K562 (cell line): ENCODE measurements around the gene PRR35. TPM values are rescaled to one million over a fixed set of nuclear protein-coding genes. Genes with fewer than 3 reads are reported as not detected.

Experiments used
- BHLHE40 ChIP-seq: IDR thresholded peaks from 2 replicates; pipeline ENCODE4 v1.6.1; 2011; ENCODE audit warnings: low read length, improper control_type of control experiment
- CCNT2 ChIP-seq: IDR thresholded peaks from 2 replicates; pipeline ENCODE4 v1.6.1; 2011; ENCODE audit warnings: borderline replicate concordance, low read depth, mild to moderate bottlenecking, moderate library complexity, mixed read lengths, low read length; ENCODE audit not compliant: insufficient read length; ENCODE audit errors: extremely low read depth
- E2F3 ChIP-seq: fragments of 250-450 bp; sonication (Bioruptor Pico); IDR thresholded peaks from 2 replicates; pipeline ENCODE4 v1.4.0; 2020; ENCODE audit warnings: mild to moderate bottlenecking
- E4F1 ChIP-seq: fragments of 250-450 bp; sonication (Bioruptor Pico); IDR thresholded peaks from 2 replicates; pipeline ENCODE4 v1.5.0; 2021; ENCODE audit warnings: mild to moderate bottlenecking, borderline replicate concordance
- ELK1 ChIP-seq: sonication (generic); formaldehyde crosslinking; IDR thresholded peaks from 2 replicates; pipeline ENCODE4 v1.8.1; 2022; ENCODE audit warnings: missing genetic modification reagents
- GABPA ChIP-seq: fragments of 200-800 bp; sonication (Bioruptor generic); conservative IDR thresholded peaks from 2 replicates; pipeline ENCODE4 v1.6.1; 2016; ENCODE audit warnings: low read depth, missing genetic modification characterization, missing compliant biosample characterization
- GATA2 ChIP-seq: sonication (generic); formaldehyde crosslinking; IDR thresholded peaks from 2 replicates; pipeline ENCODE4 v1.4.0; 2020; ENCODE audit warnings: mild to moderate bottlenecking, missing genetic modification reagents
- GATAD2B ChIP-seq: fragments of 450-650 bp; IDR thresholded peaks from 2 replicates; pipeline ENCODE4 v1.6.1; 2017; ENCODE audit warnings: mild to moderate bottlenecking, borderline replicate concordance
- GTF2A2 ChIP-seq: IDR thresholded peaks from 2 replicates; pipeline ENCODE4 v1.6.1; 2016; ENCODE audit warnings: mild to moderate bottlenecking, missing genetic modification characterization, missing compliant biosample characterization
- HNRNPH1 ChIP-seq: fragments of 200-400 bp; formaldehyde crosslinking; optimal IDR thresholded peaks from 2 replicates; pipeline ENCODE3; 2017; ENCODE audit warnings: low read depth, mild to moderate bottlenecking, low read length, moderate library complexity
- HOMEZ ChIP-seq: fragments of 250-450 bp; sonication (Bioruptor Pico); IDR thresholded peaks from 2 replicates; pipeline ENCODE4 v1.4.0; 2020; ENCODE audit warnings: mild to moderate bottlenecking, moderate library complexity
- KLF10 ChIP-seq: fragments of 250-450 bp; sonication (Bioruptor Pico); IDR thresholded peaks from 2 replicates; pipeline ENCODE4 v1.6.1; 2021; ENCODE audit warnings: matching md5 sums
- LCOR ChIP-seq: sonication (generic); formaldehyde crosslinking; IDR thresholded peaks from 2 replicates; pipeline ENCODE4 v1.8.0; 2022; ENCODE audit warnings: mild to moderate bottlenecking, missing genetic modification reagents
- TEAD2 ChIP-seq: fragments of 450-650 bp; IDR thresholded peaks from 2 replicates; pipeline ENCODE4 v1.6.1; 2016; ENCODE audit warnings: missing genetic modification characterization, control low read depth, missing compliant biosample characterization
- UBTF ChIP-seq, 2 experiments: IDR thresholded peaks; 2 replicates each; pipeline ENCODE4 v1.6.1; 2012; ENCODE audit warnings: improper control_type of control experiment in 2 of 2, low read depth in 2 of 2, low read length in 2 of 2, borderline replicate concordance in 1 of 2
- ZNF217 ChIP-seq: sonication (generic); formaldehyde crosslinking; IDR thresholded peaks from 2 replicates; pipeline ENCODE4 v1.8.0; 2022; ENCODE audit warnings: mild to moderate bottlenecking, missing genetic modification reagents
- polyA plus RNA-seq, 8 experiments: library from polyadenylated mRNA; depleted of rRNA in 4 of 8; stranded (reverse) in 5 of 8; unstranded in 3 of 8; fragments of >200 nt; fragmentation: Nextera tagmentation in 2 of 8; fragmentation: Illumina TruSeq in 1 of 8; extraction: Ambion mirVana in 2 of 8; extraction: Trizol in 1 of 8; gene quantifications; 2 replicates each; pipeline versions ENCODE4 v1.2.1 to v1.2.3, GENCODE V29; 2011 to 2014; ENCODE audit warnings: inconsistent platforms in 1 of 8, missing spikeins in 1 of 8
- total RNA-seq, 7 experiments: library from RNA; depleted of rRNA in 6 of 7; stranded (reverse); fragments of >200 nt in 6 of 7; fragmentation: Illumina TruSeq in 2 of 7; extraction: Trizol in 2 of 7; gene quantifications; 2 replicates each; pipeline versions ENCODE4 v1.2.1 to v1.2.3, GENCODE V29; 2011 to 2021; ENCODE audit warnings: low replicate concordance in 1 of 7
- TF ChIP-seq, protein P1 (sequence below): fragments of 250-450 bp; sonication (Bioruptor Pico); IDR thresholded peaks from 2 replicates; pipeline ENCODE4 v1.8.0; 2021; ENCODE audit warnings: borderline replicate concordance, mild to moderate bottlenecking, moderate library complexity; ENCODE audit not compliant: poor library complexity, severe bottlenecking

Gene PRR35
- total and polyA plus RNA-seq, 9 of the 15 experiments (the other 6 are each of a cell fraction or from before 2014, with no cell fraction given): 0.17 to 0.45 (median 0.21) TPM; not detected in 5

- TF ChIP-seq, protein P1, sequence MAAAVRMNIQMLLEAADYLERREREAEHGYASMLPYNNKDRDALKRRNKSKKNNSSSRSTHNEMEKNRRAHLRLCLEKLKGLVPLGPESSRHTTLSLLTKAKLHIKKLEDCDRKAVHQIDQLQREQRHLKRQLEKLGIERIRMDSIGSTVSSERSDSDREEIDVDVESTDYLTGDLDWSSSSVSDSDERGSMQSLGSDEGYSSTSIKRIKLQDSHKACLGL (CRISPR knock-in tag): no peak
- TF ChIP-seq KLF10 (no peak), GATA2 (CRISPR knock-in tag) (no peak), LCOR (CRISPR knock-in tag) (no peak), CCNT2 (no peak), HNRNPH1 (no peak), GABPA (tag) (peak; percentile 63; the same call in 1 of the 2 replicates), E2F3 (CRISPR knock-in tag) (no peak), HOMEZ (CRISPR knock-in tag) (no peak), TEAD2 (tag) (no peak), ELK1 (CRISPR knock-in tag) (no peak), GTF2A2 (tag) (no peak), E4F1 (no peak), ZNF217 (CRISPR knock-in tag) (no peak), BHLHE40 (peak; percentile 60), GATAD2B (no peak), UBTF (IDR thresholded peaks at IDR 0.05; ENCODE audit: borderline replicate concordance in 1 of 2, low read depth in 2 of 2, low read length in 2 of 2) (no peak)
These were observed 29.5 kb downstream of the PRR35 start, which contains the start of gene RAB40C (continued) for GRCh38 chr16:589658-590187.
